Lower leg skin (tissue), 3 donors: ENCODE data around the gene KRAS.

ENCODE experiments used
- CTCF ChIP-seq, 3 donors: fragments of 450-650 bp; IDR thresholded peaks; one replicate each; pipeline ENCODE4 v1.5.1; 2016; ENCODE audit warnings: antibody characterized with exemption in 3 of 3, mild to moderate bottlenecking in 3 of 3, moderate library complexity in 2 of 3
- POLR2A ChIP-seq, 2 donors: fragments of 450-650 bp; IDR thresholded peaks; one replicate each; pipeline ENCODE4 v1.6.1; 2016 to 2017; ENCODE audit warnings: antibody characterized with exemption in 2 of 2, mild to moderate bottlenecking in 1 of 2, moderate library complexity in 1 of 2

- TF ChIP-seq CTCF (IDR thresholded peaks at IDR 0.05) (no peak), POLR2A (IDR thresholded peaks at IDR 0.05) (no peak)
These were observed 7.0 kb upstream of the KRAS start for GRCh38 chr12:25257590-25258324.
